ENCODE data around the gene SENP1. TPM values are rescaled to one million over a fixed set of nuclear protein-coding genes. Genes with fewer than 3 reads are reported as not detected.

Gene SENP1
- total RNA-seq, 3 donors from 2014 or later: 14.4 to 36.1 (median 30.2) TPM

DNA sequence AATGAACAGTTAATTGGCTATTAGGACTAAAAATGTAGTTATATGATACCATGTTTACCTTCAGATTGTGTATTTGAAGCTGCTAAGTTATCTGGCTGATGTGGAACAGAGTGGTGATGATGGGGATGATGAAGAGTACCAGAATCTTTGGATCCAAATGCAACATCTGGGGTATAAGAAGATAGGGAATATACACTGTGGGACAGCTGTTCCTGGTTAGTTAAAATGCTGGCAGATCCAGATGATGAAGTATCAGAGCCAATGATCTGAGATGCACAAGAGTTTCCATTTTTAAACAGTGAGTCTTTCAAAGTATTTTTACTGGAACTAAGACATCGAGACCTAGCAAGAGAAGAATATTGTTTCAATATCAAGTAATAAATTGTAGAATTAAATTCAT is 31.6 kb downstream of the SENP1 start:
- no peak for TF ChIP-seq POLR2AphosphoS5 (IDR thresholded peaks at IDR 0.05)
- TF ChIP-seq, protein P1, sequence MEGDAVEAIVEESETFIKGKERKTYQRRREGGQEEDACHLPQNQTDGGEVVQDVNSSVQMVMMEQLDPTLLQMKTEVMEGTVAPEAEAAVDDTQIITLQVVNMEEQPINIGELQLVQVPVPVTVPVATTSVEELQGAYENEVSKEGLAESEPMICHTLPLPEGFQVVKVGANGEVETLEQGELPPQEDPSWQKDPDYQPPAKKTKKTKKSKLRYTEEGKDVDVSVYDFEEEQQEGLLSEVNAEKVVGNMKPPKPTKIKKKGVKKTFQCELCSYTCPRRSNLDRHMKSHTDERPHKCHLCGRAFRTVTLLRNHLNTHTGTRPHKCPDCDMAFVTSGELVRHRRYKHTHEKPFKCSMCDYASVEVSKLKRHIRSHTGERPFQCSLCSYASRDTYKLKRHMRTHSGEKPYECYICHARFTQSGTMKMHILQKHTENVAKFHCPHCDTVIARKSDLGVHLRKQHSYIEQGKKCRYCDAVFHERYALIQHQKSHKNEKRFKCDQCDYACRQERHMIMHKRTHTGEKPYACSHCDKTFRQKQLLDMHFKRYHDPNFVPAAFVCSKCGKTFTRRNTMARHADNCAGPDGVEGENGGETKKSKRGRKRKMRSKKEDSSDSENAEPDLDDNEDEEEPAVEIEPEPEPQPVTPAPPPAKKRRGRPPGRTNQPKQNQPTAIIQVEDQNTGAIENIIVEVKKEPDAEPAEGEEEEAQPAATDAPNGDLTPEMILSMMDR (IDR thresholded peaks at IDR 0.05): no peak
- TF ChIP-seq POLR2A (IDR thresholded peaks at IDR 0.05): no peak
- no peak overlapping the region for H3K27ac ChIP-seq
- H3K36me3 ChIP-seq: peaks cover 5% of the 10 kb centered on the region
- H3K9me3 ChIP-seq: no peaks in the 10 kb centered on the region
- no peaks in the 10 kb centered on the region for H3K27me3 ChIP-seq
- no peak overlapping the region for H3K4me3 ChIP-seq
- DNase-seq (ENCODE audit: low spot score in 2 of 2): no peak
- no peaks in the 10 kb centered on the region for H3K4me1 ChIP-seq
- intact Hi-C loops (cut with DNase I; ENCODE audit: low total_unique reads): no loop called here

GRCh38 chr12:48072266-48072665 is 33.6 kb downstream of the SENP1 start:
- DNase-seq (ENCODE audit: low spot score in 2 of 2): no peak
- no peak overlapping the region for H3K27ac ChIP-seq
- no peak overlapping the region for H3K4me3 ChIP-seq
- no peaks in the 10 kb centered on the region for H3K27me3 ChIP-seq
- H3K36me3 ChIP-seq: peaks cover 5% of the 10 kb centered on the region
- no peaks in the 10 kb centered on the region for H3K4me1 ChIP-seq
- TF ChIP-seq POLR2A (IDR thresholded peaks at IDR 0.05) (no peak), POLR2AphosphoS5 (IDR thresholded peaks at IDR 0.05) (no peak)
- TF ChIP-seq, protein P1 (IDR thresholded peaks at IDR 0.05): no peak
- intact Hi-C loops (cut with DNase I; ENCODE audit: low total_unique reads): no loop called here
- H3K9me3 ChIP-seq: no peaks in the 10 kb centered on the region

DNA sequence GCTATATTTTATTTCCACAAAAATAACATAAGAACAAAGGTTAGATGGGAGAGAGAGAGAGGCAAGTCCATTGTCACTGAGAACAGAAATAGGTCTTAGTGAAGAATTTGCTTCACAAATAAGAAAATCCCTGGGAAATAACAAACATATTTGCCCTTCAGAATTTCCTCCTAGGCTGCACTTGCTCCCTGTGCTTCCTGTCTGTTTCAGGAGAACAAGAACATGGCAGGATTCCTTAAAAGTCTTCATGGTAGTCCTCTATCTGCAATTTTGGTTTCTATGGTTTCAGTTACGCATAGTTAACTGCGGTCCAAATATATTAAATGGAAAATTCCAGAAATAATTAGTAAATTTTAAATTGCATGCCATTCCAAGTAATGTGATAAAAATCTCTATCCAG is 34.1 kb downstream of the SENP1 start:
- peaks cover 5% of the 10 kb centered on the region for H3K36me3 ChIP-seq
- TF ChIP-seq POLR2A (IDR thresholded peaks at IDR 0.05): no peak
- TF ChIP-seq, protein P1 (IDR thresholded peaks at IDR 0.05): no peak
- TF ChIP-seq POLR2AphosphoS5 (IDR thresholded peaks at IDR 0.05): no peak
- no peaks in the 10 kb centered on the region for H3K4me1 ChIP-seq
- no peaks in the 10 kb centered on the region for H3K27me3 ChIP-seq
- H3K9me3 ChIP-seq: no peaks in the 10 kb centered on the region
- H3K27ac ChIP-seq: no peak overlapping the region
- intact Hi-C loops (cut with DNase I; ENCODE audit: low total_unique reads): no loop called here
- no peak overlapping the region for H3K4me3 ChIP-seq
- DNase-seq (ENCODE audit: low spot score in 2 of 2): no peak

- Histone ChIP-seq H3K4me3 (no peak overlapping the region), H3K27ac (no peak overlapping the region), H3K4me1 (no peaks in the 10 kb centered on the region), H3K27me3 (no peaks in the 10 kb centered on the region), H3K9me3 (no peaks in the 10 kb centered on the region), H3K36me3 (peaks cover 5% of the 10 kb centered on the region)
- intact Hi-C loops (cut with DNase I; ENCODE audit: low total_unique reads): no loop called here
- no peak for DNase-seq (ENCODE audit: low spot score in 2 of 2)
- no peak for TF ChIP-seq POLR2AphosphoS5 (IDR thresholded peaks at IDR 0.05)
- no peak for TF ChIP-seq POLR2A (IDR thresholded peaks at IDR 0.05)
- TF ChIP-seq, protein P1 (IDR thresholded peaks at IDR 0.05): no peak
Observed at GRCh38 chr12:48070731-48071130, 35.1 kb downstream of the SENP1 start.

- DNase-seq (ENCODE audit: low spot score in 2 of 2): no peak
- no peaks in the 10 kb centered on the region for H3K4me1 ChIP-seq
- H3K27ac ChIP-seq: no peak overlapping the region
- TF ChIP-seq, protein P1 (IDR thresholded peaks at IDR 0.05): no peak
- TF ChIP-seq POLR2A (IDR thresholded peaks at IDR 0.05): no peak
- no peak for TF ChIP-seq POLR2AphosphoS5 (IDR thresholded peaks at IDR 0.05)
- no peak overlapping the region for H3K4me3 ChIP-seq
- intact Hi-C loops (cut with DNase I; ENCODE audit: low total_unique reads): no loop called here
- no peaks in the 10 kb centered on the region for H3K9me3 ChIP-seq
- peaks cover 5% of the 10 kb centered on the region for H3K36me3 ChIP-seq
- no peaks in the 10 kb centered on the region for H3K27me3 ChIP-seq
Observed at GRCh38 chr12:48070033-48070432, 35.8 kb downstream of the SENP1 start.
